GM23248 (cell line): ENCODE data around the gene UPB1. TPM values are rescaled to one million over a fixed set of nuclear protein-coding genes. Genes with fewer than 3 reads are reported as not detected.

ENCODE experiments used
- DNase-seq: peaks from one replicate; pipeline ENCODE4 v3.0.0-alpha.2; 2015
- H2AFZ ChIP-seq: fragments of 200-600 bp; sonication (generic); 2 replicates; pipeline ENCODE4 v1.6.1; 2016; ENCODE audit warnings: antibody characterized with exemption
- H3F3A ChIP-seq: fragments of 200-600 bp; sonication (generic); 2 replicates; pipeline ENCODE4 v1.6.1; 2016; ENCODE audit warnings: mild to moderate bottlenecking, antibody characterized with exemption, mixed run types; ENCODE audit not compliant: insufficient read depth
- H3K27ac ChIP-seq: fragments of 200-600 bp; sonication (generic); 2 replicates; pipeline ENCODE4 v1.5.1; 2016; ENCODE audit warnings: mild to moderate bottlenecking
- H3K27me3 ChIP-seq: fragments of 200-600 bp; sonication (generic); replicated peaks from 2 replicates; pipeline ENCODE4 v1.6.1; 2016; ENCODE audit warnings: mild to moderate bottlenecking; ENCODE audit not compliant: insufficient read depth
- H3K36me3 ChIP-seq: fragments of 200-600 bp; sonication (generic); 2 replicates; pipeline ENCODE4 v1.6.1; 2016; ENCODE audit warnings: low read depth, mild to moderate bottlenecking
- H3K4me1 ChIP-seq: fragments of 200-600 bp; sonication (generic); 2 replicates; pipeline ENCODE4 v1.6.1; 2016; ENCODE audit warnings: mild to moderate bottlenecking; ENCODE audit not compliant: insufficient read depth
- H3K4me2 ChIP-seq: fragments of 200-600 bp; sonication (generic); one replicate; pipeline ENCODE4 v1.6.1; 2016; ENCODE audit warnings: mild to moderate bottlenecking; ENCODE audit not compliant: unreplicated experiment
- H3K4me3 ChIP-seq: fragments of 200-600 bp; sonication (generic); 2 replicates; pipeline ENCODE4 v1.5.1; 2016; ENCODE audit warnings: mild to moderate bottlenecking
- H3K79me2 ChIP-seq: fragments of 200-600 bp; sonication (generic); 2 replicates; pipeline ENCODE4 v1.6.1; 2016; ENCODE audit warnings: mild to moderate bottlenecking; ENCODE audit not compliant: insufficient read depth
- H3K9ac ChIP-seq: fragments of 200-600 bp; sonication (generic); 2 replicates; pipeline ENCODE4 v1.6.1; 2016; ENCODE audit warnings: mild to moderate bottlenecking
- H3K9me2 ChIP-seq: fragments of 200-600 bp; sonication (generic); 2 replicates; pipeline ENCODE4 v1.6.1; 2016; ENCODE audit warnings: mixed run types, mild to moderate bottlenecking, moderate library complexity; ENCODE audit not compliant: insufficient read depth
- H3K9me3 ChIP-seq: fragments of 200-600 bp; sonication (generic); one replicate; pipeline ENCODE4 v1.6.1; 2017; ENCODE audit warnings: low read depth
- H4K20me1 ChIP-seq: fragments of 200-600 bp; sonication (generic); 2 replicates; pipeline ENCODE4 v1.6.0; 2016; ENCODE audit not compliant: insufficient read depth
- EZH2 ChIP-seq: fragments of 200-600 bp; sonication (generic); IDR thresholded peaks from 2 replicates; pipeline ENCODE4 v1.6.1; 2018; ENCODE audit warnings: antibody characterized with exemption, mild to moderate bottlenecking; ENCODE audit not compliant: insufficient read depth, poor library complexity, severe bottlenecking
- EZH2phosphoT487 ChIP-seq: fragments of 200-600 bp; sonication (generic); IDR thresholded peaks from 2 replicates; pipeline ENCODE4 v1.6.1; 2018; ENCODE audit warnings: antibody characterized with exemption, moderate library complexity, mild to moderate bottlenecking, low read depth; ENCODE audit not compliant: insufficient read depth
- WGBS, 2 experiments: methylation state at CpG; one replicate each; pipeline ENCODE4 v1.1.6; 2015 to 2017; ENCODE audit warnings: low lambda C conversion rate in 2 of 2, low coverage in 1 of 2; ENCODE audit errors: missing lambda C conversion rate in 2 of 2; 5-methylcytosine and 5-hydroxymethylcytosine counted together
- in situ Hi-C: fragments of 300-500 bp; cut with MboI; formaldehyde crosslinking; loops from 2 replicates; pipeline ENCODE4 v1.15.0; 2020
- polyA plus RNA-seq: library from polyadenylated mRNA; unstranded; fragments of >200 nt; fragmentation: Nextera tagmentation; extraction: Ambion mirVana; gene quantifications from 2 replicates; pipeline ENCODE4 v1.2.1, GENCODE V29; 2016
- total RNA-seq: library from RNA; depleted of rRNA; stranded (reverse); fragments of >200 nt; shearing (Covaris generic); gene quantifications from 2 replicates; pipeline ENCODE4 v1.2.3, GENCODE V29; 2014

UPB1 gene
- total and polyA plus RNA-seq, 2 experiments from 2014 or later: not detected

- in situ Hi-C loops: no loop called here
- 95 to 100% methylated on average over 1 of the region's 1 CpG for WGBS, 2 experiments
- Histone ChIP-seq H4K20me1 (no peaks in the 10 kb centered on the region), H2AFZ (no peak overlapping the region), H3K4me3 (no peak overlapping the region), H3K4me2 (no peak overlapping the region), H3F3A (peaks cover 42% of the 10 kb centered on the region), H3K27ac (peak overlapping the region; percentile 53), H3K36me3 (no peaks in the 10 kb centered on the region), H3K4me1 (peaks cover 35% of the 10 kb centered on the region), H3K9me2 (no peaks in the 10 kb centered on the region), H3K9ac (0 out of 2 replicates have a peak overlapping the region, but pooled peaks have one; percentile 7), H3K9me3 (no peaks in the 10 kb centered on the region), H3K27me3 (no peaks in the 10 kb centered on the region), H3K79me2 (no peaks in the 10 kb centered on the region)
- TF ChIP-seq EZH2 (no peak), EZH2phosphoT487 (no peak)
- no peak for DNase-seq
Observed at GRCh38 chr22:24481641-24482040, 13.5 kb upstream of the UPB1 start.

- Histone ChIP-seq H4K20me1 (no peaks in the 10 kb centered on the region), H3K79me2 (no peaks in the 10 kb centered on the region), H3K36me3 (no peaks in the 10 kb centered on the region), H3K9me3 (no peaks in the 10 kb centered on the region), H3K4me3 (peak overlapping the region; percentile 18; the same call in 1 of the 2 replicates), H3F3A (peaks cover 51% of the 10 kb centered on the region), H3K27me3 (no peaks in the 10 kb centered on the region), H3K4me1 (peaks cover 44% of the 10 kb centered on the region), H3K9ac (no peak overlapping the region), H3K27ac (peak overlapping the region; percentile 53), H3K9me2 (no peaks in the 10 kb centered on the region), H3K4me2 (peak overlapping the region; percentile 64), H2AFZ (no peak overlapping the region)
- DNase-seq: peak; percentile 89
- in situ Hi-C loops: no loop called here
- 15 to 26% methylated on average over 3 of the region's 3 CpGs for WGBS, 2 experiments
- TF ChIP-seq EZH2phosphoT487 (no peak), EZH2 (no peak)
Observed at GRCh38 chr22:24482575-24482974, 12.6 kb upstream of the UPB1 start.

GRCh38 chr22:24482998-24483397 is 12.1 kb upstream of the UPB1 start:
- Histone ChIP-seq H4K20me1 (no peaks in the 10 kb centered on the region), H3K9me3 (no peaks in the 10 kb centered on the region), H2AFZ (no peak overlapping the region), H3K27me3 (no peaks in the 10 kb centered on the region), H3K36me3 (no peaks in the 10 kb centered on the region), H3K4me2 (peak overlapping the region; percentile 64), H3K27ac (peak overlapping the region; percentile 41; the same call in 1 of the 2 replicates), H3K9ac (no peak overlapping the region), H3F3A (peaks cover 55% of the 10 kb centered on the region), H3K79me2 (no peaks in the 10 kb centered on the region), H3K4me1 (peaks cover 46% of the 10 kb centered on the region), H3K9me2 (no peaks in the 10 kb centered on the region), H3K4me3 (no peak overlapping the region)
- WGBS, 2 experiments: 47 to 69% methylated on average over 2 of the region's 2 CpGs
- TF ChIP-seq EZH2phosphoT487: no peak
- TF ChIP-seq EZH2: no peak
- in situ Hi-C loops: no loop called here
- DNase-seq: no peak

- DNase-seq: no peak
- Histone ChIP-seq H4K20me1 (no peaks in the 10 kb centered on the region), H3F3A (peaks cover 56% of the 10 kb centered on the region), H3K27ac (no peak overlapping the region), H2AFZ (no peak overlapping the region), H3K4me3 (no peak overlapping the region), H3K27me3 (no peaks in the 10 kb centered on the region), H3K9ac (no peak overlapping the region), H3K79me2 (no peaks in the 10 kb centered on the region), H3K9me3 (no peaks in the 10 kb centered on the region), H3K4me1 (peaks cover 46% of the 10 kb centered on the region), H3K36me3 (no peaks in the 10 kb centered on the region), H3K4me2 (no peak overlapping the region), H3K9me2 (no peaks in the 10 kb centered on the region)
- WGBS, 2 experiments: 54 to 62% methylated on average over 5 of the region's 5 CpGs
- TF ChIP-seq EZH2 (no peak), EZH2phosphoT487 (no peak)
- in situ Hi-C loops: no loop called here
Observed at GRCh38 chr22:24483976-24484545, 11.1 kb upstream of the UPB1 start.
